Activated CD4-positive, alpha-beta T cell treated with anti-CD3 and anti-CD28 coated beads, Interleukin-2, amount 50 U/mL, for 48 hours (primary cell): ENCODE measurements around the gene TMEM171.

Source experiments
- DNase-seq, 2 experiments: peaks; one replicate each; pipeline ENCODE4 v3.0.0-alpha.2; 2020

Gene TMEM171

DNA sequence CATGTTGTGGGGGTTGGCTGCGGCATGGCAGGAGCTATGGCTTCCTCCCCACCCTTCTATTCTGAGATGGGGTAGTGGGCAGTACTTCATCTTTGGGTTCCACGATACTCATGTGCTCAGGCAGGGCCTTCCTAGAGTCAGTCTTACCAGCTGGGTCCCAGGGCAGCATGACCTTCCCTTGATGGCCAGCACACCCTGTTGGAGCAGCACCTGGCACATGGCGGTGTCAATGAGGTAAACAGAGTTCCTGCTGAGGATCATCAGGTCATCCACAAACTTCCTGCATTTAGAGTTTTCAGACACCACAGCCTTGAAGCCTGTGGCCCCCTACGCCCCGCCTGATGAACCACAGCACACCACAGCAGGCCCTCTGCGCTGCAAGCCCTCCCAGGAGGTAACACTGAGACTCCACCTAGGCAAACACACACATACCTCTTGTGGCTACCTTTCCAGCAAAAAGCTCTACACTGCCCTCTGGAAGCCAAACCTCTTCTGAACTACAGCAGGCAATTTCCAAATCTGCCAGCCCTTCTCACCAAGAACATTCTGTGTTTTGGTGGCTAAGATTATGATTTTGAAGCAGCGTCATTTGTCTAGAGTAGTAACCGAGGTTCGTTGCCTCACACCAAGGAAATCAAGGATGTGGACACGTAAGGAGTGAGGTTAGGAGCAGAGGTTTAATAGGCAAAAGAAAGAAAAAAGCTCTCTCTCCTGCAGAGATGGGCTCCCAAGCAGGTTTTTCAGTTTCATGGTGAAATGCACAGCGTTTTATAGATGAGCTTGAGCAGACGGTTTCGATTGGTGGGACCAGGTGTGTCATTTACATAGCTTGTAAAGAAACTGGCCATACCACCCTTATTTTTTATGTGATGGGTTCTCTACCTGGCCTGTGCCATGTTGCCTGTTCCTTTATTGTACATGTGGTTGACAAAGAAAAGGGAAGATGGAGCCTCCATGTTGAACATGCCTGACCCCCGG, 32.3 kb downstream of the TMEM171 start:
- DNase-seq: no peak

DNA sequence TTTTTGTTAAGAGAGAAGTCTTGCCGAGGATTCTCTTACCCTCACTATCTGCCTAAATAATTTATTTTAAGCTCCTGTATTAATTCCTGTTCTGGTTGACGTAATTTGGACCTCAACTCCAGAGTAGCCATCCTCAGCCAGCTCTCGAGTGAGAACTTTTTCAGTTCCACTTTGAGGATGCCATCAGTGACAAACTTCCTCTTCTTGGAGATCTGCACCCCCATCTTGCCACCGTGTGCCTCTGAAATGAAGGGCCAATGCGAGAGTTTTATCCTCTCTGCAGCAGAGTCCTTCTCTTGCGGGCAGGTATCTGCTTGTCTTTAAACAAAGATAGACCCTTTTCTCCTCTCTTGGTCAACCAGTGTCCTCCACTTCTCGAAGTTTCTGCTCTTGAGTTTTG, 33.1 kb downstream of the TMEM171 start:
- no peak for DNase-seq

DNA sequence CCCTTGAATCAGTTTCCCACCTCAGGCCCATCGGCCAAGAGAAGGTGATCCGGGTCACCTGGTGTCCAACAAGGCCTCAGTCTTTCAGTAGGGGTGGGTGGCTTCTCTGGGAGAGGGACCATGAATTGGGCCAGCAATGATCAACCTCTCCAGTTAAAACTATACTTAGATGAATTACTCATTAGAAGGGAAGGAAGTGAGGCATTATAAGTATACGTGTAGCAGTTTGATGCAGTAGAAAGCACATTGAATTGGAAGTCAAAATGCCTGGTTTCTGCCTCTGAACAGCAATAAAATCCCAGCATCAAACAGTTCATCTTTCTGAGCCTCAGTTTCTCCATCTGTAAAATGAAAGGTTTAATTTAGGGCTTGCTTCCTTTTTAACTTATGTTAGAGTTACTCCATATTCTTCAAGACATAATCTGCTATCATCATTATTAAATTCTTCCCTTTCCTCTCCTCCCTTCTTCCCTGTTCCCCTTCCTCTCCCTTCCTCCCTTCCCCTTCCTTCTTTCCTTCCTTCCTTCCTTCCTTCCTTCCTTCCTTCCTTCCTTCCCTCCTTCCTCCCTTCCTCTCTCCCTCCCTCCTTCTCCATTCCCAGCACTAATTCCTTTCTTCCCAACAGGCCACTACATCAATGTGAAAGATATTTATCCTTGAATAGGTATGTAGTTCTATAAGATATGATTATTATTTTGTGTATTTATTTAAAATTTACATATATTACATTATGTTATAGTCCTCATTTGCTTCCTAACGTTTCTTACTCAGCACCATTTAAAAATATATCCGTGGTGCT, 34.0 kb downstream of the TMEM171 start:
- DNase-seq: no peak

DNA sequence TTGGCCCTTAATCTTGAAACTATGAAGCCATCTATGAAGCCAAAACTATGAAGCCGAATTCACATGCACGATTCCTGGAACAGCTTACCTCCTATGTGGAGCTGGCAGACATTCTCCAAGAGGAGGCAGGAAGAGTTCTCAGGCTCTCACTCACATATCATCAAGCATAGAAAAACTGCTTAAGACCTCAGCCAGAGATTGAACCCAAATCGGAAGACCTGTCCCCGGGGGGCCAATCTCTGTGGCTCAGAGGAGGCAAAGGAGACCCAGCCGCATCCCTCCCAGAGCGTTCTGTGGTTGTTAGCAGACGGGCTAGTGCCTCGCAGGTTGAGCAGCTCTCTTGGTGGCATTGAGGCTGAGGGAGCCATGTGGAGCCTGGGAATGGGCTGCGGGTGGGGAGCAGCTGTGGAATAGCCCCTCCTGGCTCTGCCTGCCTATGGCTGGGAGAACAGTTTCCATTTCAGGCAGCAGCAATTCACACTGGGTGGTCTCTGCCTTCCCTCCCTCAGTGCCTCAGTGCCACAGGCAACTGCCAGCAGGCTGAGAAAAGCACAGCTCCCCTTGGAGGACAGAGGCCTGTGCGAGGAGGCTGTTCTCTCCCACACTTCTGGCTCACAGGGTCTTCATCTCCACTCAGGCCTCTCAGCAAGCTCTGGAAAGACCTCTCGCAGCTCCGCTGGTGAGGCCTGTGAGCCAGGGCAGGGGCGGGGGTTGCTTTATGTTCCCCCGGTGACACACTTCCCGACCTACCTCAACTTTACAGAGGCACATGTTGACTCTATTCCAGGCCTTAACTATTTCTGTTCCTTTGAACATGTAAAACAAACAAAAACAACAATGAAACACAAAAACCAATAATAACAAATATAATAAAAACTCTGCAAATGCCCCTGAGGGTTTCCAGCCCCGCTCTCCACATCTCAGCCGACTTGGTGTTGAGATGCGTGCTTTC, 35.2 kb downstream of the TMEM171 start:
- no peak for DNase-seq

DNA sequence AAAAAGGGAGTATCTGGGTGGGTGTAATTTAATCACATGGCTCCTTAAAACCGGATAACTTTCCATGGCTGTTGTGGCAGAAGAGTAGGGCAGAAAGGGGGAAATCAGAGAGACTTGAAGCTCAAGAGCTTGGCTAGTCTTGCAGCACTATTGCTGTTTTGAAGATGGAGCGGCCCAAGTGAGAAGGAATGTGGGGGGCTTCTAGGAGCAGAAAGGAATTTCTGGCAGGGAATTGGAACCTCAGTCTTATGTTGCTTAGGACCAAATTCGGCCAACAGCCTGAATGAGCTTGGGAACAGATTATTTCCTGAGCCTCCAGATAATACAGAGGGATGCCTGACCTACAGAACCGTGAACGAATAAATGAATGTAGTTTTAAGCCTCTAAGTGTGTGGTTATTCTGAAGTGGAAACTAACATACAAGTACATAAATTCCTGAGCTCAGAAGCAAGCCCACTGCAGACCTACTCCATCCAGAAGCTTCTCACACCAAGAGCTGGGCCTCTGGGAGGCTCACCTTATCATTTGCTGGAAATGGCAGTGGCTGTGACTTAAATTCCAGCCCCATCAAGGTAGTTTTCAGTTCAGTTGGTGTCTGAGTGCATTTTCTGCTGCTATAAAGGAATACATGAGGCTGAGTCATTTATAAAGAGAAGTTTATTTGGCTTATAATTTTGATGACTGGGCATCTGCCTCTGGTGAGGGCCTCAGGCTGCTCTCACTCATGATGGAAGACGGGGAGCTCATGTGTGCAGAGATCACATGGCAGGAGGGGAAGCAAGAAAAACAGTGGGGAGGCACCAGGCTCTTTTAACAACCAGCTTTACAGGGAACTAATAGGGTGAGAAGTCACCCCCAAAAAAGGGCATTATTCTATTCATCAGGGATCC, 37.3 kb downstream of the TMEM171 start:
- no peak for DNase-seq

DNA sequence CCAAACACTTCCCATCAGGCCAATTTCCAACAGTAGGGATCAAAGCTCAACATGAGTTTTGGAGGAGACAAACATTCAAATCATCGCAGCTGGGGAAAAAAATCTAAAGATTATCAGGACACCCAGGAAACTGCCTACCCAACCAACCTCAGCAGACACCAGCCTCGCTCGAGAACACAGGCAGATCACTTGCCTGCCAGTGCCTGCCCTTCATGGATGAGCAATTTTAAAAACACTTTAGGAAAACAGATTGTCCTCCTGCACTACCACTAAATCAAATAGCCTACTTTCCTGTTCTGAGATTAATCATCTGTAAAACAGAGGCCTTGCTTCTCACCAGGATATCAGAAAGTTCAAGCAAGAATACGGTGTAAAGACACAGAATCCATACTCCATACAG, 37.9 kb downstream of the TMEM171 start:
- no peak for DNase-seq

DNA sequence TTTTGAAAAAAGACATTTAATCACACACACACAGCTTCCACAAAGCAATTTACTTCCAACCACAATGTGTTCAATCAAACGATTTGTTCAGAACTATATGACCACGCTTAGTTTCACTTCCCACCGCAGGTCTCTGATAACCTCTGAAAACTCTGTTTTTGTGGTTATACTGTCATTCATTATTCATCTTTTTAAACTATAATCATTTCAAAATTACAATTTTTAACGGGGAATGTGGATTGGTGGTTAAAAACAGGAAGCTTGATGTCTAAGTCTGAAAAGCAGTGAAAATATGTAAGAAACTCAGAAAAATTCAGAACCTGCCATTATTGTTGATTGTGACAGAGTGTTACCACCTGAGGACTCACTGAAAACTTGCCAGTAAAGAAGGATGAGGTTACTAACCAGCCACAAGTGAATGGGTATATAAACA, 39.9 kb downstream of the TMEM171 start:
- peak; percentile 64 to 78 for DNase-seq

DNA sequence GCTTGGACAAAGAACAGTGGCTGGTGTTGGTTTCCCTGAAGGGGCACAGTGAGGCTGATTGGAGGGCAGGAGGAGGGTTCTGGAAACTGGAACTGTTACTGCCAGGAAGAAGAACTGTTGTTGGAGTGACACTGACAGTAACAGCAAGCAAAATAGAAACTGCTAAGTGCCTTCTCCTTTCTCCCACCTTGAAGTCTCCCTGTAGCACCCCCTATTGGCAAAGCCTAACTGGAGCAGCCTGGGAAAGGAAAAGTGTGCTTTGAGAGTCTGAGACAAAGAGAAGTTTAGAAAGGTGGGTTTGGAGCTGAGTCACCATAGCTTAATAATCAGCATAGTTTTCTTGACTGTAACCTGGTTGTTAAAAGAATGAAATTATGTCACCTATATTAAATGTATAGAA, 50.1 kb downstream of the TMEM171 start:
- peak; percentile 17 to 33 for DNase-seq

DNA sequence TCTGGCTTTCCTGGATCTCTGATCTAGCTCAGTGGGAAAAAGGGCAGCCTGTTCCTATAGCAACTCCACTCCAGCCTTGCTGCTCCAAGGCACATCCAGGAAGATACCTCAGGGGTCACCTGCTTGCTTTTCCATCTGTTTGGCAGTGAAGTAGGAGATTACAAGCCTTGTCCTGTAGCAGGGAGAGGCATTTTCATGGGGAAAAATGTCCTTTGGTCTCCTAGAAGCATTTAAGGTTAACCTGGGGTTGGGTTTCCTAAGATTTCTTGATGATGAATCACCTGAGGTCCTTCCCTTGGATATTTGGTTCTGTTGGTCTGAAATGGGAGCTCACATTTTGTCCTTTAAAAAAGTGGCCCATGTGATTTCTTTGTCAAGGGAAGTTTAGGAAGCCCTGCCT, 51.1 kb downstream of the TMEM171 start:
- DNase-seq: no peak

DNA sequence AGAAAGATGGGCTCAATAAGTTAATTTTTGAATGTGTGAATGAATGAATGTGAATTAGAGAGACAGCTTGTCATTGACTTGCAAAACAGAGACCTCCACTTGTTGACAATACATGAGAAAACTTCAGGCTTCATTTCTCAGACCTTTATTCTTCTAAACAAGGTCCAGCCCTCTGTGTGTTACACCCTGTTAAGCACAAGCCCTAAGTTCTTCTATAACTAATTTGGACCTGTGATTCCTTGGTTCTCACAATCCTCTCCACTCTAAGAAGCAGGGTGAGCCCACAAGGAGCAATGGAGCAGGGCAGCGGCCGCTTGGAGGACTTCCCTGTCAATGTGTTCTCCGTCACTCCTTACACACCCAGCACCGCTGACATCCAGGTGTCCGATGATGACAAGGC, 52.6 kb downstream of the TMEM171 start, which contains the start of gene TMEM174:
Gene TMEM174, plus strand, starts transcription at position 243 of the 400 bp plus-strand sequence. Its CDS starts 51 bp downstream, at position 294.
- DNase-seq: no peak

DNA sequence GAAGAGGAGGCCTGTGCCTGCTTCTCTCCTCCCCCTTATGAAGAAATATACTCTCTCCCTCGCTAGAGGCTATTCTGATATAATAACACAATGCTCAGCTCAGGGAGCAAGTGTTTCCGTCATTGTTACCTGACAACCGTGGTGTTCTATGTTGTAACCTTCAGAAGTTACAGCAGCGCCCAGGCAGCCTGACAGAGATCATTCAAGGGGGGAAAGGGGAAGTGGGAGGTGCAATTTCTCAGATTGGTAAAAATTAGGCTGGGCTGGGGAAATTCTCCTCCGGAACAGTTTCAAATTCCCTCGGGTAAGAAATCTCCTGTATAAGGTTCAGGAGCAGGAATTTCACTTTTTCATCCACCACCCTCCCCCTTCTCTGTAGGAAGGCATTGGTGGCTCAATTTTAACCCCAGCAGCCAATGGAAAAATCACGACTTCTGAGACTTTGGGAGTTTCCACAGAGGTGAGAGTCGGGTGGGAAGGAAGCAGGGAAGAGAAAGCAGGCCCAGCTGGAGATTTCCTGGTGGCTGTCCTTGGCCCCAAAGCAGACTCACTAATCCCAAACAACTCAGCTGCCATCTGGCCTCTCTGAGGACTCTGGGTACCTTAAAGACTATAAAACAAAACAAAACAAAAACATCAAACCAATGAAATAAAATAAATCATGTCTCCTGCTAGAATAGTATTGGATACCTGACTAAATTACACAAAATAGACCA, 53.9 kb downstream of the TMEM171 start:
- no peak for DNase-seq

DNA sequence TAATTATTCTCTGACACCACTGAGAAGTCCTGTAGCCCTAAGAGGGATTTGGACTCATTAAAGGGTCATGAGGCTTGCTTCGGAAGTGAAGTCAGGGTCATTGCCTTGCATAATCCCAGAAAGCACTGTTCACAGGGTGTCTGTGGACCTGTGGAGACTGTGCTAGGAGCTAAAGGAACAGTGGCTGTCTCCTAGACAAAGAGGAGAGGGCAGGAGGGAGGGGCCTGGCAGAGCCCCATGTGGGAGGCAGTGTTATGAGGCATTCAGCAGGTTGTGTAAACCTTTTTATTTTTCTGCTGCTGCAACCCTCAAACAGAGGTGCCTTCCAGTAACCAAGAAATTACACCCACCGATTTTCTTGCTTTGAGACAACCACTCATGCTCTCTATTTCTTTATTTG, 55.9 kb downstream of the TMEM171 start:
- no peak for DNase-seq

DNA sequence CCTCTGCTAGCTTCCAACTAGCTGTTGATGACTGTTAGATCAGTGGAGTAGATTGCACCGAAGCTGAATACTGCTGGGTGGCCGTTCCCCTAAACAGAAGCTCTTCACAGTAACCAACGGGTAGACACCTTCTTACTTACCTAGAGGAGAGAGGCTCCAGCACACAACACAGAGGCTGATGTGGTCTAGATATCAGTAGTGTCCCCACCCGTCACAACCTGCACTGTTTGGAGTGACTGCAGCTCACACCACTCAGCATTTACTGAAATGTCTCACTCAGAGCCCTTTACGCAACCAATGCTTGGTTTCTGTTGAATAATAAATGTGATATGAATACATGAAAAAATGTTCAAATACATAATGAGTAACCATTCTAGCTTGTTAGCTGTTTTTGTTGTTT, 57.9 kb downstream of the TMEM171 start:
- no peak for DNase-seq

DNA sequence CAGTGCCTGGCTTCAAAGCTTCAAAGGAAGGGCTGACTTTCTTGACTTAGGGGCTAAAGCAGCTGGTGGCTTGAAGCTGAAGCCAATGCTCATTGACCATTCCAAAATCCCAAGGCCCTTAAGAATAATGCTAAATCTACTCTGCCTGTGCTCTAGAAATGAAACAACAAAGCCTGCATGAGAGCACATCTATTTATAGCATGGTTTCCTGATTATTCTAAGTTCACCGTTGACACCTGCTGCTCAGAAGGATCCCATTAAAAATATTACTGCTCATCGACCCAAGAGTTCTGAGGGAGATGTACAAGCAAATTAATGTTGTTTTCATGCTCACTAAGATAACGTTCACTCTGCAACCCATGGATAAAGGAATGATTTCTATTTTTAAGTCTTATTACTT, 59.4 kb downstream of the TMEM171 start:
- DNase-seq: no peak

DNA sequence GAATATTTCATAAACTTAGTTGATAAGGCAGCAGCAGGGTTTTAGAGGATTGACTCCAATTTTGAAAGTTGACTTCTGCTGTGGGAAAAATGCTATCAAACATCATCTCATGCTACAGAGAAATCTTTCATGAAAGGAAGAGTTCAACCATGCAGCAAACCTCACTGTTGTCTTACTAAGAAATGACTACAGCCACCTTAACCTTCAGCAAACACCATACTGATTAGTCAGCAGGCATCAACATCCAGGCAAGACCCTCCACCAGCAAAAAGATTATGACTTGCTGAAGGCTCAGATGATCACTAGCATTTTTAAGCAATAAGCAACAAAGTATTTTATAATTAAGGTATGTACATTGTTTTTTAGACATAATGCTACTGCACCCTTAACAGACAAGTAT, 60.2 kb downstream of the TMEM171 start:
- no peak for DNase-seq
